ENCODE data around the gene NSA2. TPM values are rescaled to one million over a fixed set of nuclear protein-coding genes. Genes with fewer than 3 reads are reported as not detected.
"Not testable (repeated sequence)": the region's sequence is repeated elsewhere in the genome, so short reads cannot be mapped to it uniquely, and the experiment has no call there.

NSA2 gene
- total RNA-seq, 4 donors from 2014 or later, result 91.5 to 229 (median 112) TPM

- H3K4me1 ChIP-seq, result no peaks in the 10 kb centered on the region
- intact Hi-C loops (cut with DNase I; ENCODE audit: low total_unique reads), result no loop called here
- no peaks in the 10 kb centered on the region for H3K27me3 ChIP-seq
- no peak for TF ChIP-seq POLR2A (IDR thresholded peaks at IDR 0.05)
- TF ChIP-seq CTCF (IDR thresholded peaks at IDR 0.05), result no peak
- no peak overlapping the region for H3K4me3 ChIP-seq
- no peak for DNase-seq
- H3K9me3 ChIP-seq, result no peaks in the 10 kb centered on the region
- H3K27ac ChIP-seq, result no peak overlapping the region
- no peaks in the 10 kb centered on the region for H3K36me3 ChIP-seq
Observed at GRCh38 chr5:74738406-74738805, 28.6 kb upstream of the NSA2 start.

GRCh38 chr5:74748742-74749141, 18.3 kb upstream of the NSA2 start:
- H3K4me1 ChIP-seq; H3K27ac ChIP-seq; H3K27me3 ChIP-seq; H3K36me3 ChIP-seq; H3K9me3 ChIP-seq; H3K4me3 ChIP-seq; intact Hi-C loops (cut with DNase I; ENCODE audit: low total_unique reads); DNase-seq: not testable (repeated sequence)

- Histone ChIP-seq H3K4me1 (peaks cover 5 to 8% of the 10 kb centered on the region in 2 donors), H3K27me3 (no peaks in the 10 kb centered on the region), H3K27ac (no peak overlapping the region), H3K4me3 (no peak overlapping the region), H3K36me3 (no peaks in the 10 kb centered on the region), H3K9me3 (no peaks in the 10 kb centered on the region)
- no peak for TF ChIP-seq POLR2A (IDR thresholded peaks at IDR 0.05)
- no peak for TF ChIP-seq CTCF (IDR thresholded peaks at IDR 0.05)
- intact Hi-C loops (cut with DNase I; ENCODE audit: low total_unique reads), result no loop called here
- DNase-seq, result no peak
Observed at GRCh38 chr5:74761241-74761640, 5.8 kb upstream of the NSA2 start.

- intact Hi-C loops (cut with DNase I; ENCODE audit: low total_unique reads), result no loop called here
- no peaks in the 10 kb centered on the region for H3K9me3 ChIP-seq
- no peak overlapping the region for H3K4me3 ChIP-seq
- no peak overlapping the region for H3K27ac ChIP-seq
- H3K36me3 ChIP-seq, result no peaks in the 10 kb centered on the region
- DNase-seq, result no peak
- no peak for TF ChIP-seq CTCF (IDR thresholded peaks at IDR 0.05)
- no peak for TF ChIP-seq POLR2A (IDR thresholded peaks at IDR 0.05)
- H3K27me3 ChIP-seq, result no peaks in the 10 kb centered on the region
- peaks cover 5 to 8% of the 10 kb centered on the region in 2 donors for H3K4me1 ChIP-seq
Observed at GRCh38 chr5:74762599-74762998, 4.5 kb upstream of the NSA2 start.

GRCh38 chr5:74763504-74763903, 3.5 kb upstream of the NSA2 start:
- H3K9me3 ChIP-seq, result no peaks in the 10 kb centered on the region
- no peak for TF ChIP-seq CTCF (IDR thresholded peaks at IDR 0.05)
- no peak for TF ChIP-seq POLR2A (IDR thresholded peaks at IDR 0.05)
- intact Hi-C loops (cut with DNase I; ENCODE audit: low total_unique reads), result no loop called here

GRCh38 chr5:74765201-74765600, 1.8 kb upstream of the NSA2 start:
- no peak overlapping the region for H3K27ac ChIP-seq
- H3K27me3 ChIP-seq, result no peaks in the 10 kb centered on the region
- H3K4me3 ChIP-seq, result no peak overlapping the region
- H3K9me3 ChIP-seq, result no peaks in the 10 kb centered on the region
- no peaks in the 10 kb centered on the region for H3K36me3 ChIP-seq
- intact Hi-C loops (cut with DNase I; ENCODE audit: low total_unique reads), result no loop called here
- TF ChIP-seq CTCF (IDR thresholded peaks at IDR 0.05), result no peak
- TF ChIP-seq POLR2A (IDR thresholded peaks at IDR 0.05), result no peak
- no peak for DNase-seq
- peaks cover 5 to 14% of the 10 kb centered on the region in 2 donors for H3K4me1 ChIP-seq

More at GRCh38 chr5:74763504-74763903, 3.5 kb upstream of the NSA2 start:
- Histone ChIP-seq H3K36me3 (no peaks in the 10 kb centered on the region), H3K4me1 (peaks cover 5 to 14% of the 10 kb centered on the region in 2 donors), H3K27ac (no peak overlapping the region), H3K4me3 (no peak overlapping the region), H3K27me3 (no peaks in the 10 kb centered on the region)
- no peak for DNase-seq
